T-helper 2 cell (primary cell): Measurements from ENCODE around the gene DOCK2.
"Not testable (repeated sequence)": the region's sequence is repeated elsewhere in the genome, so short reads cannot be mapped to it uniquely, and the experiment has no call there.

Experiments
- DNase-seq, 5 experiments: peaks; one replicate each; pipeline versions ENCODE4 v3.0.0 to v3.0.0-alpha.2; 2012 to 2022

The DOCK2 gene

DNA sequence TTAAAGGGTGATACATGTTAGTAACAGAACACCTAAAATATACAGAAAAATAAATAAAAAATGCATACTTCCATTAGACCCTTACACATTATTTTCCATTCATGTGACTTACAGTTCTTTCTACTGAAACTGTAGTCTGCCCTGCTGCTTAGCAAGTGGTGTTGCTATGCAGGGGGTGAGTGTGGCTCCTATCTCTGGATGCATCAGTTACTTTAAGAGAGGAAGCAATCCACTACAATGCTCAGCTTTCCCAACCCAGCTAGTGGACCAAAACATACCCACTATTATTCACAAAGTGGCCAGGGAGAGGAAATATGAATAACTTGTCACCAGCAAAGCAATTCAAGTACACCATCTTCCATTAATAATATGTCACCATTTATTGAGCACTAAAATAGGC is 121.8 kb downstream of the DOCK2 start:
- no peak for DNase-seq

DNA sequence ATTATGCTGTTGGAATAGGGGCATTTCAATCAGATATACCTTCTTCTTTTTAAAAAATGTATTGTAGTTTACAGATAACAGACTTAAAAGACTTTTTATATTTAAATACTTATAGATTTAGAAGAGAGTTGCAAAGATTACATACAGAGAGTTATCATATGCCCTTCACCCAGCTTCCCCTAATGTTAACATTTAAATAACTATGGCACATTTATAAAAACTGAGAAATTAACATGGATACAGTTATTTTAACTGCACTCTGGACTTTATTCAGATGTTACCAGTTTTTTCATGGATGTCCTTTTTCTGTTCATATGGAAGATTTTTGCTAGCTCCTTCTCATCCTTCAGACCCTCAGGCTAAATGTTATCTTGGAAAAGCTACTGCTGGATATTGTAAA is 123.2 kb downstream of the DOCK2 start:
- DNase-seq, result no peak

DNA sequence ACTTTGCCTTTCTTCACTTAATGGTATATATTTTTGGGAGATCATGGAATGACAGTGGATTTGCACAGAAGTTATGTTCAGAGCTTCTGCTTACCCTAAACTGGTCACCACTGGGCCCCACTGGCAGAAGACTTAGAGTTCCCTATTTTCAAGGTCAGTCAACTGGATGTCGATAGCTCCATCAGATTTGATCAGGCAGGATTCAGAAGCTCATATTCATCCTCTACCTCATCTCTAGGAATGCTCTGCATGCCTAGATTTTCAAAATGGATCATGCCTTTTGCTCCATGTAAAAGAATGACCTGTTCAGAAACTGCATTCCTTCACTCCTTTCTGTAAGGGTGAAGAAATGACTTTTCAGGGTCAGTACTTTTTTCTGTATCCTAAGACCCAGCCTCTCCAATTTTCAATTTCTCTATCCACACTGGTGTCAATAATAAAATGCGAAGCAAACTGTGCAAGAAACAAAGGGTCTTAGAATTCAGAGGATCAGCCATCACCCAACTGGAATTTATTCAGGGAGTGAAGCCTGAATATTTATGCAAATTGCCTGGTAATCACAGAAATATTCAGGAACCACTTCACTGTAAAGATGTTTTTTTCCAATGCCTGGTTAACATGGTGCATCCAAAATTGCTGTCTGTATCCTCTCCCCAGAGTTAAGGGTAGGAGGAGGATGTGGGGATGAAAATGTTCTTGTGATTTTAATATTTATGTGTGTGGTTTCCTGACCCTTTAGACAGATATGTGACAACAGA is 125.4 kb downstream of the DOCK2 start:
- no peak for DNase-seq

DNA sequence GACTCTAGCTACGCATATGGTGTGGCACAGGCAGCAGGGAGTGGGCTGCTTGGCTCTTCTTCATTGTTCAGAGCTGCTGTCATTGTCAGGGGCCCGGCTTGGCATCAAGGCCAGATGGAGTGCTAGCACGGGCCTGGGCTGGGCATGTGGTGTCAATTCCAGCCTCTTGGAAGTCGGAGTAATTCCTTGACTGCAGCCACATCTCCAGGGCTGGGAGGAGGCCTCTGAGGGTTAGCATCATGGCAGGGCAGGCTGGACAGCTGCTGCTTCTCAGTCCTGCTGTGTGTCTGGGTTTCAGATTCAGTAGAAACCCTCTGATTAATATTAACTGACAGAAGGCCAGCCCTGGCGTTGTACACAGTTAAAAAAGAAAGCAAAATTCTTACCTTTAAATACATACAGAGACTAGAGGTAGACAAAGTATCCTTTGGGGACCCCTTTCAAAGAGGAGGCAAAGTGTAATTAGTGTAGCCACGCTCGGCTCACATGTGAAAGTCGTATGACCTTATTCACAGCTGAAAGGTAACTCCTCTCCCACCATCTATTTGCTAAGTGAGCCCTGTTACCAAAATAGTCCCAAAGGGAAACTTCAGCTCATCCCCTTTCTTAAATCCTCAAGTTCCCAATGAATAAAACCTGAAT is 126.4 kb downstream of the DOCK2 start:
- no peak for DNase-seq

DNA sequence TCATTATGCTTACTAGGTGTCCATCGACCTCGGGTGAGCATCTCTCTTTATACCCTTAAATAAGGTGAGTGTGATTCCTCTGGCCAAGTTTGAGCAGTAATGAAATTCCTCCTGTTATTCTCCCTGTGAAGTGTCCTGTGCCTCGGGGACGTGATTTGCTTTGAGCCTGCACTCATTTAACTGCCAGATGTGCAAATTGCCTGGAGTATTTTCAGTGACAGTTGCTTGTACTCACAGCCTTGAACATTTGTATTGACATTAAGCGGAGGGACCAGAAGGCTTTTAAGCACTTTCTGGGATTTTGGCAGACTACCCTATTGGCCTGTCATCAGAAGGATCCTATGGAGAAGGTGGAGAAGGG is 126.9 kb downstream of the DOCK2 start:
- no peak for DNase-seq

DNA sequence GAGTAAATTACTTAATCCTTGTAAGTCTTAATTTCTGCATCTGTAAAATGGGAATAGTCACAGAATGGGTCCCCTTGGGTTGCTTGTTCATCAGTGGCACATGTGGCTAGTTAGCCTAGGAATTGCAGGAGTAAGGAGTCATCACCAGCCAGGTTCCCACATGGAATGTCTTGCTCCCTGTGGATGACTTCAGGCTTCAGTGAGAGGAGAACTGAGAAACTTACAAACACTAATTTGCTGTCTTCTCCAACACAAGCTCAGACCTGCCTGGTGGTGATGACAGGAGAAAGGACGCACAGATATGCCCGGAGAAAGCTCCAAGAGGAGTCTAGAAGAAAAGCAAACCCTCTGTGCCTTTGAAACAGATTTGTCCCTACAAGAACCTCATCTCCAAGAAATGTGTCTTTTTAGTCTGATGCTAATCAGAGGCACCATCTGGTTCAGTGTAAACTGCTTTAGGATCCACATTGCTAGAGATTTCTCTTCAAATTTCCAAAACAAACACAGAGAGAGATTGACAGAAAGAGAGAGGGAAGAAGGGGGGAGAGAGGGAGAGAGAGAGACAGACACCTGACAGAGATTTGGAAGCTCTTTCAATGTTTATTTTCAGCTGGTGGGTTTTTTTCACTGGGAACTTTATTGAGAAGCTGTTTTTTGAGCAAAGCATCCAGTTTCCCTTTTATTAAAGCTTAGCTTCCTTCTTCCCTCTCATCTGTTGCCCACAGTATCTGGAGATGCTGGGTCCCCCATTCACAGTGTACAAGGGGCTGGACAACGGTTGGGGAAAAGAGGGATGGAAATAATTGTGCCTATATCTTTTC is 128.3 kb downstream of the DOCK2 start:
- no peak for DNase-seq

DNA sequence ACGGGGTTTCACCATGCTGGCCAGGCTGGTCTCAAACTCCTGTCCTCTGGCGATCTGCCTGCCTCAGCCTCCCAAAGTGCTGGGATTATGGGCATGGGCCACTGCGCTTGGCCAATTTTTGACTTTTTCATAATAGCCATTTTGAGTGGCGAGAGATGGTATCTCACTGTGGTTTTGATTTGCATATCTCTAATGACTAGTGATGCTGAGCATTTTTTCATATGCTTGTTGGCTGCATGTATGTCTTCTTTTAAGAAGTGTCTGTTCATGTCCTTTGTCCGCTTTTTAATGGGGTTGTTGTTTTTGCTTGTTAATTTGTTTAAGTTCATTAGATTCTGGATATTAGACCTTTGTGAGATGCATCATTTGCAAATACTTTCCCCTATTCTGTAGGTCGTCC is 129.9 kb downstream of the DOCK2 start:
- DNase-seq, result not testable (repeated sequence)

DNA sequence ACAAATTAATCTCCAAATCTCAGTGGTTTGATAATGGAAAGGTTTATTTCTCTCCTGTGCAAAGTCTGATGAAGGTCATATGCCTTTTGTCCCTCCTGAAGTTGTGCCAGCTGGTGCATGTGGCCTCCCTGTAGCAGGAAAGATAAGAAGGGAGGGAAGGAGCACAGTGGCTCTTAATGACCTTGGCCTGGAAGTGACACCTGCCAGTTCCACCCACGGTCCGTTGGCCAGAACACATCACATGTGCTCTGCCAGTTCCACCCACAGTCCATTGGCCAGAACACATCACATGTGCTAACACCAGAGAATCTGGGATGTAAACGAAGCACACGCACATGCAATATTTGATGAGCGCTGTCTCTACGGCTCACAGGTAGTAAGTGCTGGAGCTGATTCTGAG is 130.9 kb downstream of the DOCK2 start:
- DNase-seq, result no peak

DNA sequence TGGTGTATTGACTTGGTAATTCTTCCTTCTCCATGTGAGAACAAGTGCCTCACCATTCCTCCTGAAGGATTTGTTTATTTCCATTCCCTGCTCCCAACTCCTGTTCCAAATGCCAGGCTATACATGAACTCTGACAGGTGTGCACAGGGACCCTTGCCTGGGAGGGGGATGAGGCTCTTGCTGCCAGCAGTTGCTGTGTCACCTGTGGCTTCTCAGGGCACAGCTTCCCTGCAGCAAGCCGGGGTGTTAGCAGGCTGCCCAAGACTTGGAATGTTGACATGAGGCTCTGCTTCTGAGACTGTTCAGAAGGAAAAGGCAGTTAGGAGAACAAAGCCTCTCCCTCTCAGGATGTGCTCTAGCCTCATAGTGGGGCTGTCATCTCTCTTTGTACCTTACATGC is 131.3 kb downstream of the DOCK2 start:
- no peak for DNase-seq

DNA sequence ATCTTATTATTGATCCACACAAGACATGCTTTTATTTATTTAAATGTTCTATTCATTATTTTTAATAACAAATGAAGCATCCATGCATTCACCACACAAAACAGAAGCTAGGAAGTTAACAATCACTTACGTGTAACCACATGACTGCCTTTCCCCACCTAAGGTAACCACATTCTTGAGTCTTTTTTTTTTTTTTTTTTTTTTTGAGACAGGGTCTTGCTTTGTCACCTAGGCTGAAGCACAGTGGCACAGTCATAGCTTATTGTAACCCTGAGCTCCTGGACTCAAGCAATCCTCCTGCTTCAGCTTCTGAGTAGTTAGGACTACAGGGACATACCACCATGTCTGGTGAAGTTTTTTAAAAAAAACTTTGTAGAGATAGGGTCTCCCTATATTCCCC is 133.0 kb downstream of the DOCK2 start:
- peak in 1 of 5 experiments; percentile 29 for DNase-seq

DNA sequence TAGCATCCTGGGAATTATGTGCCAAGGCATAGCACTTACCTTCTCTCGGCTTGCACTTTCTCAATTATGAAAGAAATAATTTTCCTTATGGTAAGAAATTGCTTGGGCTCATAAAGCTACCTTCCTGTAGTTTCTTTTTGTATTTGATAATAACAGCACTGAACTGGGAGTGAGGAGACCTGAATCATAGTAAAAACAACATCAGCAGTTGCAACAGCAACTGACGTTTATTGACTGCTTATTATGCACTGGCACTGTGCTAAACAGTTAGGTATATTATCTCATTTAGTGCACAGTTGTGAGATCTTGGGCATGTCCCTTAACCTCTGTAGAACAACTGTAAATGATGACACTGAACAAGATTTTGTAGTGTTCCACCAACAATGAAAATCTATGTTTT is 135.2 kb downstream of the DOCK2 start:
- no peak for DNase-seq

DNA sequence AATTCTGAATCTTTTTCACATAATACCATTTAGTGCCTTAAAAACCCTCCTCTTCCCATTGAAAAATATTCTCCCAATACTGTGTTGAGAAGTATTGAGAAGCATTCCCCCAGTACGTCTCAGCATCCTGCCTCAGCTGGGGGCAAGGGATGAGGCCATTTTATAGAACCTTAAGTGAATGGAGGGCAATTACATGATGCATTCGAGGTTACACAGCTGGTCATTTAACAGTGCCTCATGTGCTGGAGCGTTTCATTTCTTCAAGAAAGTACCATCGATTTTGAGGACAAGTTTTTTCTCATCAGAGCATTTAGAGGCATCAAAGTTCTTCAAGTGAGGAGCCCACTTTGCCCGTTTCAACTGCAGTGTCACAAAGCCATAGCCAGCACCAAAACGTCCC is 135.6 kb downstream of the DOCK2 start:
- no peak for DNase-seq

DNA sequence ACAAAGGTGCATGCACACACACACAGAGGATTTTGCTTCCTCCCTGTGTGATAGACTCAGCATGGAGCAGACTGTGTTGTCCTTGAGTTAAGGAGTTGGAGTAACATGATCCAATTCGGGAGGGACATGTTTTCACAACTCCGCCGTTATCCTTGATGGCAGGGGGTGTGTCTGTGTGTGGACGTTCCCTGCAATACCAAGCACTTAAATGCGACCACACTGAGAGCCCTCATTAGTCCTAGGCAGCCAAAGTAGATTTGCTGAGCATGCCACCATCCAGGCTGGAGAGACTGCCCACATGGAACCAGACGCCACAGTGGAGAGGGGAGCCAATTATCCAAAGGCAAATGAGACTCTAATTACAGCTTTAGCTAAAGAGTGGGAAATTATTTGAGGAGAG is 140.1 kb downstream of the DOCK2 start:
- DNase-seq, result no peak

DNA sequence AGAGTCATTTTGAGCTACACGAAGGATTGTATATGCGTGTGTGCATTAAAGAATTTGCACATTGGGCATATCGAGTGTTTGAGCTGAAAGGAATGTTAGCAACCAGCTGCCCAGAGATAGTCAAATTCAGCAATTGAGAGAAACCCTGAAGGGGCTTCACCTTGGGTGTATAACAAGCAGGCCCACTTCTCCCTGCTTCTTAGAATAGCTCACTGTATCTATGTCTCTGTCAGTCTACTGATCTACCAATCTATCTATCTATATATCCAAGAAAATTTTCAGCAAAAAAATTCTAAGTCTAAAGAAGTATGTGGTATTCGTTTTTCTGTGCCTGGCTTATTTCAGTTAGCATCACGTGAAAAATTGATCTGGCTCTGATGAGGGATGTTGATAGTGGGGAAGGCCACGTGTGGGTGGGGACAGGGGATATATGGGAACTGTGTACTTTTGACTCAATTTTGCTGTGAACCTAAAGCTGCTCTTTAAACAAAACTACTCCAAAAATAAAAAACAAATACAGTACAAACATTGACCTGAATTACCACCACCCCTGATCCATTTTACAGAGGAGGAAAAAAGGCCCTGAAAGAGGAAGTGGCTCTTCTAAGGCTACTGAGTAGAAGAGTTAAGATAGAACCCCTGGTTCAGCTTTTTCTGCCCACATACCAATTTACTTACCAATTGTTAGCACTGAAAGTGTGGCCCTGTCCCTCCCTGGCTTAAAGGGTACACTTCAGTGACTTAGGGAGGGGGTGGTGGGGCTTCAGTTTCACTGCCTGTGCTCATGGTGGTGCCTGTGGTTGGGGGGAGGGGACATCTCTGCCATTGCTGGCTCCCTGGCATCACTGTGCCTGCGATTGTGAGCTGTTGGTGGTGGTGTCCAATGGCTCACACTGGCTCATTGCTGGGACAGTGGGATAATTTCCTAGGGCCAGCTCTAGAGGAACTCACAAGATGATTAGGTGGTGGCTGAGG is 141.8 kb downstream of the DOCK2 start:
- DNase-seq, result peak in 1 of 5 experiments; percentile 14

DNA sequence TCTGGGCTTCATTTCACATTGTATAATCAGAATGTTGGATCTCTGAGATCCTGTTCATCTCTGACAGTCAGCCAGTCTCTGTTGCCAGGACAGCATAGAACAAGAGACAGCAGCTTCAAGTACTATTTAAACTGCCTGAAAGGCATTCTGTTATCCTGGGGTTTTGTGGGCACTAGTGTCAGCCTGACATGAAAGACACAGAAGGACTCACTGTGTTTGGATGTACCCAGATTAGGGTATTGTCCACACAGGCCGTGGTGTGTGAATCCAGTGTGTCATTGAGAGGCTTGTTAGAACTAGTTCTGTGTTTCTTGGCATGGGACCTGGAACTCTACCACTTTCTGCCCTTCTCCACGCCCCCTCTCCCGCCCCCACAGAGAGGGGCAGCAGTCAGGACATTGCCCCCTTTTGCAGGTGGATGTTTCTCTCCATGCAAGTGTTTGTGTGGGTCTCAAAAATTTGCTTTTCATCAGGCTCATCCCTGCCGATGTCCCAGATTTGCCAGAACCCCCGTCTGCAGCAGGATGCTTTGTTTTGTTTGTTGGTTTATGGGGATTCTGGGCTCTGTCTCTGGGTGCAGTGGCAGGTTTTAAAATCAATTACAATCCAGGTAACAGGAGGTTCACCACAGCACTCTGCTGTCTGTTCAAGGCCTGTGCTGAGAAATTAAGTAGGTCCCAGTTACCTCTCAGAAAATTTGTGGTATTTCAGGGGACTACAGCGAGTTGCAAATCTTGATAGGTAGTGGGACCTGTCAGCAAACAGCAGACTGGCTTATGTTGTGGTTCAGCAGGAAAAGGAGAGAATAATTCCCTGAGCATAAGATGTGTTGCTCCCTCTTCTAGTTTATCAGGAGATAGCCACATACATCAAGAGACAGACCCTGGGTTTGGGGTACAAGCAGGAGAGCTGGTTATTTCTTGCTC is 144.6 kb downstream of the DOCK2 start:
- DNase-seq, result peak in 1 of 5 experiments; percentile 20

DNA sequence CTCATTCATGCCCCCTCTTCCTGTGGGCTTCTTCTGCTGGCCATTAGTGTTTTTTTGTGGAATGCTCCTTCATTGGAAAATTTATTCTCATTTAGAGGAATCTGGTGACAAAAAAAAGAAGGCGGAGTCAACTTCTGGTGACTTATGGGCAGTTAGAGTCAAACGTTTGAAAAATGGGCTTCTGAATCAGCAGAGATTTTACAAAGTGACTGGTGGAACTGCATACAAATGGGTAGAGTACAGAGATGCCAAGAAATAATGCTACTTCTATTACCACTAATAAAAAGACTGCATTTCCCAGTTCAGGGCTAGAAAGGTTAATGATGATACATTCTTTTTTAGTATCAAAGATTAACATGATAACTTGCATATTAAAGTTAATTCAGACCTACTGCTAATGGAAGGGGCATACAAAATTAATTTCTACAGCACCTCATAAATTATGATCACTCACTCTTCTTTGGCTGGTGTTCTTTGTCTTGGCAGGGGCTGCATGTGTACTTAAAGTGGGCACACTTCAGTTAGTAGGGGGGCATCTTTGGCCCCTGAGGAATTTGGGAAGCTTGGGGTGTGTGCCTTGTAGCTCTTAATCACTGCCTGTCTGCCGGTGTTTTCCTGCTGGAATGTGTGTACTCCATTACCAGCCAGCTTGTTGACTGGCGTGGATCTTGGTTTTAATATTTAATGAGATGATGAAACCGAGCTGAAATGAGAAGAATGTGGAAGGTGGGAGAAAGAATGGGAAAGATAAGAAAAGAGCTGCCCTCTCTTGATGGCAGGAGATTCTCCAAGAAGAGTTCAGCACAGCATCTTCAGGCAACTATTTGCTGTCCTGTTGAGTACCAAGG is 148.9 kb downstream of the DOCK2 start:
- DNase-seq, result no peak

DNA sequence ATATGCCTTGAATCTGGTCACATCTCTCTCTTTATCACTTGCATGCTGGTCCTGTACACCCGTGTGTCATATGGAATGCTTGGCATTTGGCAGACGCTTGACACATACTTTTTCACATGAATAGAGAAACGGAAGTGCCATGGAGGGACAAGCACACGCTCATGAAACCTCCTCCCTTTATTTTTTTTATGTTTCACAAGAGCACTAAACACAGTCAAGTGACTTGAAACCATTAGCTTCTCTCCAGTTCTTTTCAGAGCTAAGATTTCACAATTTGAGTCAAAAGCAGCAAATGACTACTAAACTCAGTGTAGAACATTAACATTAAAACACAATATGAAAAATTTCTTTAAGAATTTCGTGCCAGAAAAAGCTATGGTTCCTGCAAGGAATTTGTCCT is 151.1 kb downstream of the DOCK2 start:
- no peak for DNase-seq

DNA sequence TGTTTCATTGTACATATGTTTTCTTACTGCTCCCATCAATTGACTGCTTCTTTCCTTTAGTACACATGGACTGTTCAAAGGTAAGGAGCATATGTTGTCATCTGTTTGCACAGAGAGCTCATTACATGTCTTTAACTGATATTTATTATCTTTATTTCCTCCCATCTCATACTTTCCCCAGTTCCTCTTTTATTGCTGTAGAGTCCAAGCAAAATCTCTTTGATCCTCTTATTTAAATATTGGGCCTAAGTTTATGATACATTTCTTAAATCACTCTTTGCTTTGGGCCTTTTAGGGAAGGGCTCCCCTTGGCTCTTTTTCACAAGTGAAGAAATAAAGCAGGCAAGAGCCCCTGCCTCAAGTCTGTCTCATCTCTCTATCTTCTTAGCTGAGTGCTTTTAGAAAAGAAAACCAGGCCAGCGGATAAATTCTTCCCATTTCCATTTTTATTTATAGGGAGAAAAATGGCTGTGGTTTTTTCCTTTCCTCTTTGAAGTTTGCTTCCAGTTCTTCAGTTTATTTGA is 152.4 kb downstream of the DOCK2 start:
- no peak for DNase-seq

DNA sequence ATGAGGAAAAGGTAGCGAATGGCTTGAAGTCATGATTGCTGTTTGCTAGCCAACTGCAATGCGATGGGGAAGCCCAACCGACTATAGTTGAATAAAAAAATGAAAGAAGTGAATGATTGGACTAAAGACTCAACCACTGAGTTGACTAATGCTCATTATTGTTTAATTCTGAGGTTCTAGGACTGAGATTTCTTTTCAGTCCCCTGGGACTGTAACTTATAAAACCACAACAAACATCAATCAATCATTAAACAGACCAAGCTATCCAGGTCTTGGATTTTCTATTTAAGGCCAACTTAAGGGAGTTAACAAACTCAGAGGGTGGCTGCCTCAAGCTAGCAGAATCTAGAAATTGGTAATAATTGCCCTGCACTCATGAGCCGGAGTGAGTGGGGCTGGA is 154.2 kb downstream of the DOCK2 start:
- no peak for DNase-seq

DNA sequence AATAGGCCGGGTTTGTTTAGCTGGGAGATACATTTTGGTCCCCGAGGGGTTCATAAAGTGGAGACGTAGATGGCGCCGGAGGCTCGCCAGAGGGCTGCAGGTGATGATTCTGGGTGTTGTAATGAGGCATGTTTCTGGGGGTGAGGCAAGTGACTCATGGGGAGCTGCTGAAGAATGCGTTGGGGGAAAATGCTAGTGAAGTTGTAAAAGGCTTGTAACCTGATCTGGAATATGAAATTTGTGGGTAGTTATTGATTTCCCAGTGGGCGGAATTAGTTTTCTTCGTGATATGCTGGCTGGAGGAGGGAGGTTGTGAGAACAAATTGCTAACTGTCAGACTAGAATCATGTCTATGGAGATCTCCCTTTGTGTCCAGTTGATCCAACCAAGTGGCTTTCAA is 158.3 kb downstream of the DOCK2 start:
- DNase-seq, result no peak
